GM06990 (cell line): ENCODE measurements around the gene APC2.
"Not testable (repeated sequence)": the region's sequence is repeated elsewhere in the genome, so short reads cannot be mapped to it uniquely, and the experiment has no call there.

ENCODE experiments used
- DNase-seq: peaks from one replicate; pipeline ENCODE4 v3.0.0-alpha.2; 2011; ENCODE audit not compliant: insufficient read length; ENCODE audit errors: extremely low read depth
- H3K27me3 ChIP-seq: replicated peaks from 2 replicates; pipeline ENCODE4 v1.6.0; 2011; ENCODE audit warnings: low read length; ENCODE audit not compliant: control insufficient read depth, insufficient read depth
- H3K36me3 ChIP-seq: 2 replicates; pipeline ENCODE4 v1.5.1; 2011; ENCODE audit warnings: low read length; ENCODE audit not compliant: control insufficient read depth, insufficient read depth
- H3K4me3 ChIP-seq: replicated peaks from 2 replicates; pipeline ENCODE4 v1.5.1; 2011; ENCODE audit warnings: low read depth, mild to moderate bottlenecking, control low read depth, low read length
- CTCF ChIP-seq: IDR thresholded peaks from 2 replicates; pipeline ENCODE4 v1.5.1; 2011; ENCODE audit warnings: low read length, control low read depth, mild to moderate bottlenecking, inconsistent platforms; ENCODE audit not compliant: insufficient read depth, poor library complexity, severe bottlenecking

Gene APC2

DNA sequence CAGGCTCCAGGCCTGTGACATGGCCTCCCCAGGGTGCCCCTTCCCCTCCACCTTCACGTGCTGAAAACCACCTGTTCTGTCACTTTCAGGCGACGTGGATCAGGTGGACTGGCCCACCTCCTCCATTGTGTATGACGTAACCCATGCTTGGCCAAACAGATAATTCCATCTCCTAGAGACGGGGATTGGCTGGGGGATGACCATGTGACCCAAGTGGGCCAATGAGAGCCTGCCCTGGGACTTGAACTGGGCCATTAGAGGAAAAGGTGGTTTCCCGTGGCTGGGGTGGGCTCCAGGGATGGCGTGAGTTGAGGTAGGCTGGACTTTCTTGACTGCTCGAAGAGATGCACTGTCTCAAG is 66.5 kb downstream of the APC2 start:
- Histone ChIP-seq H3K4me3 (no peak overlapping the region), H3K27me3 (no peaks in the 10 kb centered on the region), H3K36me3 (no peaks in the 10 kb centered on the region)
- DNase-seq, result no peak
- no peak for TF ChIP-seq CTCF

DNA sequence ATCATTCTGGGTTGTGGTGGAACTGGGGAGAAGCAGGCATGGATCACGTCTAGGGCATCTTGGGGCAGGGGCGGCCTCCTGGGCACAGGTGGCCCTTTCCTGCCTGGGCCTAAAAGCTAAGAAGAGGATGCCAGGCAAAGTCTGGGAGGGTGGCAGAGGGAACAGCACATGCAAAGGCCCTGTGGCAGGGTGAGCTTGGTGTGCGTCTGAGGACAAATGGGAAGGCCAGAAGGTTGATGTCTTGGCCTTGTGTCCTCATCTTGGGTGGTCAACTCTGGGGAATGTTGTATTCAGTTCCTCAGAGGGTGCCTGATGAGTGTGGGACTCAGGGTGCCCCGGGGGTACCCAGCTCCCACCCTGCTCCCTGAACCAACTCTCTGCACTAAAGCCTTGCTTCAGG is 68.5 kb downstream of the APC2 start:
- Histone ChIP-seq H3K4me3 (no peak overlapping the region), H3K36me3 (no peaks in the 10 kb centered on the region), H3K27me3 (no peaks in the 10 kb centered on the region)
- no peak for TF ChIP-seq CTCF
- no peak for DNase-seq

- H3K36me3 ChIP-seq, H3K27me3 ChIP-seq, DNase-seq, H3K4me3 ChIP-seq: not testable (repeated sequence)
These were observed 69.9 kb downstream of the APC2 start for GRCh38 chr19:1519802-1520201.

DNA sequence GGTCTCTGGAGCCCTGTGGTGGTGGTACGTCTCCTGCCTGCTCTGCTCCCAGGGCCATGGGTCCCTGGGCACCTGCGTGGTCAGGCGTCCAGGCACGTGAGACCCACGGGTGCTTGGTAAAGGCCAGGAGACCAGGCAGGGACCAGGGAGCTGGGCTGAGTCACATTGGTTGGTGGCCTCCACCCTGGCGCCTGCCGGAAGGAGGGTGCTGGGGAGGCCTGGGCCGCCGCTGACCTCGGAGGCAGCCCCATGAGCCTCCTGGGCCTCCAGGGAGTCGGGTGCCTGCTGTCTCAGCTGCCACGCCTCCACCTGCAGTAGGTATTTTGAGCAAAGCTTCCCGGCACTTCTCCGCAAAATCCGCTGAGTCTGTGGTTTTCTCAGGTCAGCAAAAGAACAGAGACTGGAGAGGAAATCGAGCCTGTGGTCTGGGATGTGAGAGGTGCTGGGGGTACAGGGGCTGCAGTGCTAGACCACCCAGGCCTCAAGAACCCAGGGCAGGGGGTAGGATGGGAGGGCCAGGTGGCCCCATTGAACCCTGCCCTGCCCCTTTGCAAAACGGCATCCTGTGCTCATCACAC is 70.4 kb downstream of the APC2 start:
- no peaks in the 10 kb centered on the region for H3K36me3 ChIP-seq
- no peak for DNase-seq
- H3K4me3 ChIP-seq, result no peak overlapping the region
- no peak for TF ChIP-seq CTCF
- H3K27me3 ChIP-seq, result no peaks in the 10 kb centered on the region

DNA sequence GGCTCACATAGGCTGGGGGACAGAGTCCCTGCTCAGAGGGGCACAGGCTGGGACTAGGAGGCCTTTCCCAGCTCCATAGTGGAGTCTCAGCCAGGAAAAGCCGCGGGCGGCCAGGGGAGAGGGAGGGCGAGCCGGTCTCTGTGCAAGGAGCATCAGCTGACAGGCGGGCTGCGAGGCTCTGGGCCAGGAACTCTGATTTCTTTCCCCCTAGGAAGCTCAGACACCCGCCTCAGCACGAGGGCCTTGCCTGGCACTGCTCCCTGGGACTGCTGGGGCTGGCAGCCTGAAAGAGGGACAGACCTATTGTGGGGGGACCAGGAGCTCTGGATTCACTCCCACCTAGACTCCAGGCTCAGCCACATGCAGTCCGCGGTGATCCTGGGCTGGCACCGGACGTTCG is 71.7 kb downstream of the APC2 start:
- DNase-seq, result no peak
- Histone ChIP-seq H3K27me3 (no peaks in the 10 kb centered on the region), H3K4me3 (no peak overlapping the region), H3K36me3 (no peaks in the 10 kb centered on the region)
- TF ChIP-seq CTCF, result no peak

GRCh38 chr19:1522061-1522460 is 72.1 kb downstream of the APC2 start:
- no peak overlapping the region for H3K4me3 ChIP-seq
- no peak for TF ChIP-seq CTCF
- H3K36me3 ChIP-seq, result no peaks in the 10 kb centered on the region
- H3K27me3 ChIP-seq, result no peaks in the 10 kb centered on the region
- DNase-seq, result no peak
